Omental fat pad (tissue), 4 donors: Measurements from ENCODE around the gene ADGRL1. TPM values are rescaled to one million over a fixed set of nuclear protein-coding genes. Genes with fewer than 3 reads are reported as not detected.

Experiments used
- ATAC-seq: fragments of 150-250 bp; one replicate; pipeline ENCODE4 v1.9.1; 2016; ENCODE audit warnings: mild to moderate bottlenecking, moderate library complexity; ENCODE audit not compliant: low FRiP score
- DNase-seq: peaks from one replicate; pipeline ENCODE4 v3.0.0-alpha.2; 2019; ENCODE audit warnings: low spot score
- CTCF ChIP-seq, 3 donors: fragments of 450-650 bp; IDR thresholded peaks; one replicate each; pipeline ENCODE4 v1.5.1; 2016 to 2017; ENCODE audit warnings: antibody characterized with exemption in 3 of 3, mild to moderate bottlenecking in 3 of 3, moderate library complexity in 2 of 3
- total RNA-seq, 4 donors: library from RNA; depleted of rRNA; stranded (reverse); fragments of >200 nt; gene quantifications; one replicate each; pipeline ENCODE4 v1.1.0, GENCODE V29; 2016

Gene ADGRL1
- total RNA-seq, 4 donors from 2014 or later = 7.7 to 18.0 (median 13.9) TPM

DNA sequence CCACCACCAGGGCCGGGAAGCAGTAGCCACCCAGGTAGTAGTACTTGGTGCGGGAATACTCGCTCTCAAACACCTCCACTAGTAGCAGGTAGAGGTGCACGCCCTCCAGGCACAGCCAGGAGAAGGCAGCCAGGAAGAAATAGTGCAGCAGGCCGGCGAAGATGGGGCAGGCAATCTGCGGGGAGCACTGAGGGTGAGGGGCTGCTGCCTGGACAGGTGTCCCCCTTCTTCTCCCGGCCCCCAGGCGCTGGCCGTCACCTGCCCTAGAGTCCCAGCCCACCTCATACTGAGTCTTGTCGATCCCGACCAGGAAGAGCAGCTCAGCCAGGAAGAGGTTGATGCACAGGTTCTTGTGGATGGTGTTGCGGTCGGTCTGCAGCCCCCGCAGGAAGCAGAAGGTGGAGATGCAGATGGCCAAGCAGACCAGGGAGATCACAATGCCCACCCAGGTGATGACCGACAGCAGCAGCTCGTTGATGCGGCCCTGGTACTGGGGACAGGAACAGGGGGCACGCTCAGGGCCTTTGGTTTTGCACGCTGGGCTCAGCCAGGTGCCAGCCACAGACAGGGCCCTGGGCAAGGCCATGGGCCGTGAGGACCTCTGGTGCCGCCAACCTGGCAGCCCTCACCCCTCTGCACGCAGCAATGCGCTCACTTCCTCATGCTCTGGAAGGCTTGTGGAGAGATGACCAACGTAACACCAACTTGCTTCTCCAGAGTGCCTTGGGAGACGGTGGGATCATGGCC, 48.8 kb downstream of the ADGRL1 start:
- DNase-seq = no peak
- no peak for TF ChIP-seq CTCF (IDR thresholded peaks at IDR 0.05)
- no peak for ATAC-seq

GRCh38 chr19:14156122-14156521, 49.8 kb downstream of the ADGRL1 start:
- no peak for DNase-seq
- no peak for TF ChIP-seq CTCF (IDR thresholded peaks at IDR 0.05)
- no peak for ATAC-seq

- DNase-seq = no peak
- no peak for TF ChIP-seq CTCF (IDR thresholded peaks at IDR 0.05)
- ATAC-seq = no peak
Observed at GRCh38 chr19:14155371-14155770, 50.6 kb downstream of the ADGRL1 start.

DNA sequence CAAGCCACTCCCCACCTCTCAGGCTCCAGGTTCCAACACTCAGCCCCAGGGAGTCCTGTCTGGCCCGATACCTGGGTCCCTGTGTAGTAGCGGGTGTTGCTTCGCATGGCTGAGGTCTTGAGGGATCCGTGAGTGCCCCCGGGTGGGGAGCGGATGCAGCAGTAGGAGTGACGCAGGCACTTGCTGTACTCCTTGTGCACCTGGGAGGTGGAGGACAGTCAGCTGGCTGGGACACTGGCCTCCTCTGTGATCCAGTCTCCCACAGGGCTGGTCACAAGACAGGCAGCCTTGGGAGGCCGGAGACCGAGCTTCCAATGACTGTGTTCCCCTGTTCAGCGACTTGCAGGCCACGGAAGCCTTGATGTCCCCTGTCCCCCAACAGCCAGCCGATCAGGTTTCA, 53.3 kb downstream of the ADGRL1 start:
- DNase-seq (no peak), ATAC-seq (no peak)
- TF ChIP-seq CTCF (IDR thresholded peaks at IDR 0.05) = no peak

- no peak for ATAC-seq
- TF ChIP-seq CTCF (IDR thresholded peaks at IDR 0.05) = no peak
- no peak for DNase-seq
Observed at GRCh38 chr19:14150770-14151661, 55.0 kb downstream of the ADGRL1 start.

DNA sequence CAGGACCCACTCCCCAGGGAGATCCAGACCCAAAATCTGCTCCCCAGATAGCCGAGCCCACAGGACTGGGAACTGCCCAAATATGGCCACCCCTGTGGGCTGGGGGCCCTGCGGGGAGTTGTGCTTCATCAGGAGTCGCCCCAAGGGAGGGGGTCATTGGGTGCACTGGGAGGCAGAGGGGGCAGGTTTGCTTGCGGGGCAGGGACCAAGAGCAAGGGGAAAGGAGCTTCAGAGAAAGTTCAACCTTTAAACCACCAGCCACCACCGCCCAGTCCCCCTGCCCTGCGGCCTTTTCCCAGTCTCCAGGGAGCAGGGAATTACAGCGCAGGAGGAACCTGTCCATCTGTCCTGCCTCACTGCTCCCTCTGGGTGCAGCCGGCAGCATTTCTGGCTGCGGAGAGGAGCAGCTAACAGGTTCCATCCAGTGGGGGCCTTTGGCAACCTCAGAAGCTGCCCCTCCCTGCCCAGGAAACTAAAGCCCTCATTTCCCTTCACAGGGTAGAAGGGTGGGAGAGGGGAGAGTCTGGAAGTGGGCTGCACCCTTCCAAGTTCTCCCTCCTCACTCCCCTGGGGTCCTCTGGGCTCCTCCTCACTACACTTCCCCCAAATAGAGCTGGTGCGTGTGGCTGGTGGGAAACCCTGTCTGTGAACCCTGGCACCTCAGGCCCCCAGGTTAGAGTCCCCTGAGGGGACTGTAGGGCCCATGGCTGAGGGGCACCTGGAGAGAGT, 55.8 kb downstream of the ADGRL1 start:
- TF ChIP-seq CTCF (IDR thresholded peaks at IDR 0.05) = no peak
- ATAC-seq (no peak), DNase-seq (no peak)
